ENCODE data around the gene LAMC3. TPM values are rescaled to one million over a fixed set of nuclear protein-coding genes. Genes with fewer than 3 reads are reported as not detected.

LAMC3 gene
- polyA plus RNA-seq, 1 experiment, result not detected

GRCh38 chr9:131035548-131035947 is 26.6 kb downstream of the LAMC3 start:
- no peak for DNase-seq (ENCODE audit: low read depth, low spot score)
- no peak overlapping the region for H3K4me3 ChIP-seq (ENCODE audit: low read depth, low read length)
- peaks cover 43% of the 10 kb centered on the region for H3K27me3 ChIP-seq (ENCODE audit: control insufficient read depth, insufficient read depth, low read length)
- TF ChIP-seq CTCF (IDR thresholded peaks at IDR 0.05; ENCODE audit: low read depth, low read length), result no peak
- ChIA-PET POLR2A (no interaction called here), CTCF (interaction anchor here (2.1 to 2.8 kb wide), 2 partner anchors 11 to 165 kb away, joined by 6 to 10 read pairs; no protein-coding TSS in a partner anchor)
- no peaks in the 10 kb centered on the region; the same call in 1 of the 2 replicates for H3K9me3 ChIP-seq (ENCODE audit: control insufficient read depth, insufficient read depth, low read length)
- H3K27ac ChIP-seq (ENCODE audit: low read depth, low read length), result no peak overlapping the region

- DNase-seq (ENCODE audit: low read depth, low spot score), result no peak
- CTCF ChIA-PET, result interaction anchor here (2.1 to 2.8 kb wide), 2 partner anchors 10 to 166 kb away, joined by 6 to 10 read pairs; no protein-coding TSS in a partner anchor
- Histone ChIP-seq H3K27ac (ENCODE audit: low read depth, low read length) (no peak overlapping the region), H3K27me3 (ENCODE audit: control insufficient read depth, insufficient read depth, low read length) (peaks cover 40% of the 10 kb centered on the region), H3K4me3 (ENCODE audit: low read depth, low read length) (no peak overlapping the region), H3K9me3 (ENCODE audit: control insufficient read depth, insufficient read depth, low read length) (no peaks in the 10 kb centered on the region; the same call in 1 of the 2 replicates)
- no peak for TF ChIP-seq CTCF (IDR thresholded peaks at IDR 0.05; ENCODE audit: low read depth, low read length)
- POLR2A ChIA-PET, result no interaction called here
Measured at GRCh38 chr9:131036071-131036470, 27.1 kb downstream of the LAMC3 start.

GRCh38 chr9:131036529-131037334 is 27.8 kb downstream of the LAMC3 start:
- Histone ChIP-seq H3K9me3 (ENCODE audit: control insufficient read depth, insufficient read depth, low read length) (no peaks in the 10 kb centered on the region; the same call in 1 of the 2 replicates), H3K27me3 (ENCODE audit: control insufficient read depth, insufficient read depth, low read length) (peaks cover 33% of the 10 kb centered on the region), H3K27ac (ENCODE audit: low read depth, low read length) (no peak overlapping the region), H3K4me3 (ENCODE audit: low read depth, low read length) (no peak overlapping the region)
- ChIA-PET POLR2A (interaction anchor here (0.6 kb wide), 1 partner anchor 274 kb away, joined by 4 read pairs; no protein-coding TSS in a partner anchor), CTCF (interaction anchor here (1.0 to 2.1 kb wide), 3 partner anchors 10 to 335 kb away, joined by 3 to 10 read pairs (median 6); no protein-coding TSS in a partner anchor)
- no peak for TF ChIP-seq CTCF (IDR thresholded peaks at IDR 0.05; ENCODE audit: low read depth, low read length)
- DNase-seq (ENCODE audit: low read depth, low spot score), result no peak

- H3K27ac ChIP-seq (ENCODE audit: low read depth, low read length), result no peak overlapping the region
- H3K9me3 ChIP-seq (ENCODE audit: control insufficient read depth, insufficient read depth, low read length), result no peaks in the 10 kb centered on the region; the same call in 1 of the 2 replicates
- no peak for DNase-seq (ENCODE audit: low read depth, low spot score)
- peaks cover 32% of the 10 kb centered on the region for H3K27me3 ChIP-seq (ENCODE audit: control insufficient read depth, insufficient read depth, low read length)
- TF ChIP-seq CTCF (IDR thresholded peaks at IDR 0.05; ENCODE audit: low read depth, low read length), result no peak
- H3K4me3 ChIP-seq (ENCODE audit: low read depth, low read length), result no peak overlapping the region
- POLR2A ChIA-PET, result no interaction called here
- CTCF ChIA-PET, result interaction anchor here (1.0 to 2.1 kb wide), 3 partner anchors 9 to 336 kb away, joined by 3 to 10 read pairs (median 6); no protein-coding TSS in a partner anchor
Measured at GRCh38 chr9:131037335-131038255, 28.6 kb downstream of the LAMC3 start.
